ENCODE data around the gene GYPE. TPM values are rescaled to one million over a fixed set of nuclear protein-coding genes. Genes with fewer than 3 reads are reported as not detected.
"Not testable (repeated sequence)": the region's sequence is repeated elsewhere in the genome, so short reads cannot be mapped to it uniquely, and the experiment has no call there.

The GYPE gene
- under 1 TPM in 1 of 4 donors, not detected in 3; 0.76 TPM for total RNA-seq

DNA sequence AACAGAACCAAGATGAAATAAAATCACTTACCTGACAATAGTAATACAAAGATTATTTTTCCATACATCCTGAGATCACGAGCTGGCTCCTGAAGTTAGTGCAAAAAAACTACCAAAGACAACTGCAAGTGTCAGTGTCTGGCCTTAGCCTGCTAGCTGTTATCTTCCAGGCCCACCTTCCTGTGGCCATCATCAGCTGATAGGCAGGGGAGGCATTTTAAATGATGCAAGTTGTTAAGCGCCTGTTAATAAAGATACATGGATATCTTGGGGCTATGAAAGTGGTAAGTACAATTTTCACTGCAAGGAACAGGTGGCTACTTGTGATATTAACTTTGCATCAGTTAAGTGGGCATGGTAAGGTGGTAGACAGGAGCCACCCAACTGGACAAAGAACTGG, at the start of gene GYPE:
Gene GYPE (minus strand): TSS at position 120 of the 400 bp plus-strand sequence. CDS start 52 bp downstream, at position 68.
- not testable (repeated sequence) for H3K9me3 ChIP-seq, H3K4me1 ChIP-seq, H3K4me3 ChIP-seq, H3K27me3 ChIP-seq, H3K36me3 ChIP-seq, H3K27ac ChIP-seq, DNase-seq

GRCh38 chr4:143951458-143951972, 46.2 kb upstream of the GYPE start:
- H3K4me1 ChIP-seq, H3K4me3 ChIP-seq, H3K27me3 ChIP-seq, DNase-seq, H3K27ac ChIP-seq, H3K36me3 ChIP-seq, H3K9me3 ChIP-seq: not testable (repeated sequence)

- H3K27ac ChIP-seq, H3K36me3 ChIP-seq, H3K4me3 ChIP-seq, H3K27me3 ChIP-seq, H3K9me3 ChIP-seq, H3K4me1 ChIP-seq, DNase-seq: not testable (repeated sequence)
Observed at GRCh38 chr4:143950967-143951366, 45.6 kb upstream of the GYPE start.

GRCh38 chr4:143950185-143950584, 44.8 kb upstream of the GYPE start:
- H3K9me3 ChIP-seq, H3K27ac ChIP-seq, H3K27me3 ChIP-seq, H3K36me3 ChIP-seq, H3K4me3 ChIP-seq, H3K4me1 ChIP-seq, DNase-seq: not testable (repeated sequence)

GRCh38 chr4:143947493-143947892, 42.1 kb upstream of the GYPE start:
- not testable (repeated sequence) for H3K27me3 ChIP-seq, H3K4me1 ChIP-seq, DNase-seq, H3K36me3 ChIP-seq, H3K27ac ChIP-seq, H3K9me3 ChIP-seq, H3K4me3 ChIP-seq

GRCh38 chr4:143940708-143941107, 35.3 kb upstream of the GYPE start:
- not testable (repeated sequence) for H3K27ac ChIP-seq, H3K27me3 ChIP-seq, H3K4me3 ChIP-seq, H3K36me3 ChIP-seq, H3K4me1 ChIP-seq, DNase-seq, H3K9me3 ChIP-seq

DNA sequence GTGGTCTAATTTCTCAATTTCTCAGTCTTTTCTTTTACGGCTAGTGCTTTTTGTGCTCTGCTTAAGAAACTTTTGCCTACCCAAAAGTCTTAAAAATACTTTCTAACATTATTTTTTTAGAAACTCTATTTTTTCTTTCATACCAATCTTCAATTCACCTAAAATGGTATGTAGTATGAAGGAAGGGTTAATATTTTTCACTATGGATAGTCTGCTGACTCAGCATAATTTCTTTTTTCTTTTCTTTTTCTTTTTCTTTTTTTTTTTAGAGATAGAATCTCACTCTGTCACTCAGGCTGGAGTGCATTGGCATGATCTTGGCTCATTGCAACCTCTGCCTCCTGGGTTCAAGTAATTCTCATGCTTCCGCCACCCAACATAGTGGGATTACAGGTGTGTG, 34.2 kb upstream of the GYPE start:
- H3K4me1 ChIP-seq = no peaks in the 10 kb centered on the region
- no peak overlapping the region for H3K27ac ChIP-seq
- H3K27me3 ChIP-seq = no peaks in the 10 kb centered on the region
- H3K9me3 ChIP-seq = no peaks in the 10 kb centered on the region
- no peaks in the 10 kb centered on the region for H3K36me3 ChIP-seq
- no peak for DNase-seq
- no peak overlapping the region for H3K4me3 ChIP-seq
- TF ChIP-seq POLR2A (IDR thresholded peaks at IDR 0.05) = no peak

DNA sequence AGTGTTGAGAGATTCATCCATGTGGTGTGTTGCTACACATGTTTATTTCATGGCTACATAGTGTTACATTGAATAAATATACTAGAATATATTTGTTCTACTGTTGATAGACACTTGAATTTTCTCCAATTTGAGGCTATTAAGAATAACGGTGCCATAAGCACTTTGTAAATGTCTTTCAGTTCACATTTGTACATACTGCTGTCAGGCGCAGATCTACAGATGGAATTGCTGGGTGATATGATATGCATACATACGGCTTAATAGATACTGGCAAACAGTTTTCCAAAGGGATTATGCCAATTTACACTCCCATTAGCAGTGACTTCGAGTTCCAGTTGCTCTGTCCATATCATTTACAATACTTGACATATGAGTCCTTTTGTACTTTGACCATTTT, 33.5 kb upstream of the GYPE start:
- not testable (repeated sequence) for H3K36me3 ChIP-seq, H3K27me3 ChIP-seq, H3K4me3 ChIP-seq, H3K9me3 ChIP-seq, DNase-seq, H3K4me1 ChIP-seq, H3K27ac ChIP-seq

DNA sequence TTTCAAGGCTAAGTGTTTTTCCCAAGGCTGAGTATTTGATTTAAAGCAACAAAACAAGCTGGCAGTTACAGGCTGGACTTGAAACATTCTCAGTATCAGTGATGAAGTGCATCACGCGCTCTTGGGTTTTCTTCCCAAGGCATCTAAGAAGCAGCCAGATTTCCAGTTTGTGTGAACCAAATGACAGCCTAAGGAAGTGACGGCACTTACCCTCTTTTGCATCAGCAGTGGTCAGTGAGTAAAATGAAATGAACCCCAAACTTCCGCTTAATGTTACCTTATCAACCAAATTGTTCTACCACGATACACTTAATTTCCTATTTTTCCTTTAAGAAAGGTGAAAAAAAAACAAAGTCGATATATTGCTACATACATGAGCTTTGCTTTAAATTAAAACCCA, 15.8 kb upstream of the GYPE start:
- Histone ChIP-seq H3K36me3 (no peaks in the 10 kb centered on the region), H3K9me3 (no peaks in the 10 kb centered on the region), H3K4me3 (no peak overlapping the region), H3K27me3 (no peaks in the 10 kb centered on the region), H3K4me1 (no peaks in the 10 kb centered on the region), H3K27ac (no peak overlapping the region)
- TF ChIP-seq CTCF (IDR thresholded peaks at IDR 0.05) (no peak), POLR2A (IDR thresholded peaks at IDR 0.05) (no peak)
- peak in 1 of 3 donors; percentile 47 for DNase-seq

- not testable (repeated sequence) for H3K27ac ChIP-seq, H3K4me3 ChIP-seq, H3K4me1 ChIP-seq, H3K36me3 ChIP-seq, H3K9me3 ChIP-seq, H3K27me3 ChIP-seq, DNase-seq
Observed at GRCh38 chr4:143916485-143916884, 11.1 kb upstream of the GYPE start.

DNA sequence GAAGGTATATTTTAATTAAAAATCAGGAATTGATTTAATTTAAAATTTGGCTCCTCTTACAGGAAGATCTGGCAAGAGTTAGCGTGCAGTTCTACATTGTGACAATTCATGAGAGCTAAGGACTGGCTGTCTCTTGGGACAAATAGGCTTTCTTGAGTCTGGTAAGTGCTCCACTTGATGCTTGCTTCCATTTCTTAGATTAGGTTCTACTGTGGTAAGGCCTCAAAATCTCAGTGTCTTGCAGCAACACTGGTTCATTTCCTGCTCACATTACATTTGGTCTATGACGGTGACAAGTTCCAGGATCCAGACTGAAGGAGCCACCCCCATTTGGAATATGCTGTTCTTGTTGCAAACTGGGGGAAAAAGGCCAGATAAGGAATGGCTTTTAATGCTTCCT, 7.1 kb upstream of the GYPE start:
- not testable (repeated sequence) for H3K9me3 ChIP-seq, H3K4me1 ChIP-seq, H3K27me3 ChIP-seq, DNase-seq, H3K36me3 ChIP-seq
- peak overlapping the region in 1 of 4 donors; percentile 59 for H3K27ac ChIP-seq
- H3K4me3 ChIP-seq = peak overlapping the region in 1 of 4 donors; percentile 48

GRCh38 chr4:143911528-143912417, 6.4 kb upstream of the GYPE start:
- Histone ChIP-seq H3K27ac (peak overlapping the region; percentile 22 to 65 (median 47)), H3K4me3 (peak overlapping the region; percentile 39 to 49 (median 44))
- not testable (repeated sequence) for H3K9me3 ChIP-seq, H3K27me3 ChIP-seq, H3K4me1 ChIP-seq, H3K36me3 ChIP-seq
- peak; percentile 36 to 57 (median 51) for DNase-seq

- H3K4me1 ChIP-seq, DNase-seq, H3K27me3 ChIP-seq, H3K27ac ChIP-seq, H3K9me3 ChIP-seq, H3K36me3 ChIP-seq: not testable (repeated sequence)
- peak overlapping the region in 1 of 4 donors; percentile 49 for H3K4me3 ChIP-seq
Observed at GRCh38 chr4:143910906-143911305, 5.5 kb upstream of the GYPE start.

Data from Peyer's patch (tissue), 4 donors.